GM13976 (cell line): ENCODE results near the gene CNGB1.

Experiments used
- DNase-seq: peaks from one replicate; pipeline ENCODE4 v3.0.0; 2012; ENCODE audit warnings: low spot score
- CTCF ChIP-seq: IDR thresholded peaks from 2 replicates; pipeline ENCODE4 v1.5.1; 2012; ENCODE audit warnings: borderline replicate concordance, mild to moderate bottlenecking; ENCODE audit not compliant: insufficient read depth; ENCODE audit errors: extremely low read depth, missing control alignments, control extremely low read depth
- in situ Hi-C: fragments of 300-500 bp; cut with MboI; formaldehyde crosslinking; loops from one replicate; pipeline ENCODE4 v1.12.0; 2022; ENCODE audit warnings: low sequenced_read_pairs, mixed read lengths, inconsistent platforms; ENCODE audit not compliant: unreplicated experiment

Gene CNGB1

GRCh38 chr16:57915267-57915666 lies 55.7 kb downstream of the CNGB1 start:
- no peak for DNase-seq
- in situ Hi-C loops, result no loop called here
- TF ChIP-seq CTCF, result no peak

- TF ChIP-seq CTCF, result no peak
- DNase-seq, result no peak
- in situ Hi-C loops, result no loop called here
Observed at GRCh38 chr16:57914244-57915173, 56.4 kb downstream of the CNGB1 start.

- TF ChIP-seq CTCF, result no peak
- no peak for DNase-seq
- in situ Hi-C loops, result no loop called here
Observed at GRCh38 chr16:57912529-57913260, 58.2 kb downstream of the CNGB1 start.

GRCh38 chr16:57911743-57912142 lies 59.2 kb downstream of the CNGB1 start:
- no peak for DNase-seq
- no peak for TF ChIP-seq CTCF
- in situ Hi-C loops, result no loop called here

- DNase-seq, result no peak
Observed at GRCh38 chr16:57910696-57911095, 60.2 kb downstream of the CNGB1 start.

More at GRCh38 chr16:57910696-57911095, 60.2 kb downstream of the CNGB1 start:
- in situ Hi-C loops, result no loop called here
- no peak for TF ChIP-seq CTCF
